K562 (cell line): ENCODE results near the gene KRTAP10-8. TPM values are rescaled to one million over a fixed set of nuclear protein-coding genes. Genes with fewer than 3 reads are reported as not detected.

Source experiments
- BRF1 ChIP-seq: IDR thresholded peaks from 3 replicates; pipeline ENCODE4 v1.6.1; 2011; ENCODE audit warnings: borderline replicate concordance, mild to moderate bottlenecking; ENCODE audit not compliant: insufficient read length; ENCODE audit errors: extremely low read depth
- ETV5 ChIP-seq: sonication (generic); formaldehyde crosslinking; IDR thresholded peaks from 2 replicates; pipeline ENCODE4 v1.4.0; 2020; ENCODE audit warnings: low read depth, mild to moderate bottlenecking, missing genetic modification reagents
- SNIP1 ChIP-seq: fragments of 450-650 bp; IDR thresholded peaks from 2 replicates; pipeline ENCODE4 v1.7.1; 2017; ENCODE audit warnings: low read depth, mild to moderate bottlenecking
- TSC22D4 ChIP-seq: fragments of 450-650 bp; IDR thresholded peaks from 2 replicates; pipeline ENCODE4 v1.6.1; 2016; ENCODE audit warnings: missing genetic modification characterization, missing biosample characterization, control low read depth
- XRCC5 ChIP-seq: fragments of 200-400 bp; formaldehyde crosslinking; IDR thresholded peaks from 2 replicates; pipeline ENCODE4 v1.6.1; 2017; ENCODE audit warnings: low read depth, mild to moderate bottlenecking, low read length
- polyA plus RNA-seq, 8 experiments: library from polyadenylated mRNA; depleted of rRNA in 4 of 8; stranded (reverse) in 5 of 8; unstranded in 3 of 8; fragments of >200 nt; fragmentation: Nextera tagmentation in 2 of 8; fragmentation: Illumina TruSeq in 1 of 8; extraction: Ambion mirVana in 2 of 8; extraction: Trizol in 1 of 8; gene quantifications; 2 replicates each; pipeline versions ENCODE4 v1.2.1 to v1.2.3, GENCODE V29; 2011 to 2014; ENCODE audit warnings: inconsistent platforms in 1 of 8, missing spikeins in 1 of 8
- total RNA-seq, 7 experiments: library from RNA; depleted of rRNA in 6 of 7; stranded (reverse); fragments of >200 nt in 6 of 7; fragmentation: Illumina TruSeq in 2 of 7; extraction: Trizol in 2 of 7; gene quantifications; 2 replicates each; pipeline versions ENCODE4 v1.2.1 to v1.2.3, GENCODE V29; 2011 to 2021; ENCODE audit warnings: low replicate concordance in 1 of 7
- TF ChIP-seq, protein P1 (sequence below): fragments of 200-600 bp; sonication (generic); IDR thresholded peaks from one replicate; pipeline ENCODE4 v1.6.1; 2012; ENCODE audit warnings: mild to moderate bottlenecking, low read depth, low read length, inconsistent platforms

Gene KRTAP10-8
- total and polyA plus RNA-seq, 9 of the 15 experiments (the other 6 are each of a cell fraction or from before 2014, with no cell fraction given) = not detected

DNA sequence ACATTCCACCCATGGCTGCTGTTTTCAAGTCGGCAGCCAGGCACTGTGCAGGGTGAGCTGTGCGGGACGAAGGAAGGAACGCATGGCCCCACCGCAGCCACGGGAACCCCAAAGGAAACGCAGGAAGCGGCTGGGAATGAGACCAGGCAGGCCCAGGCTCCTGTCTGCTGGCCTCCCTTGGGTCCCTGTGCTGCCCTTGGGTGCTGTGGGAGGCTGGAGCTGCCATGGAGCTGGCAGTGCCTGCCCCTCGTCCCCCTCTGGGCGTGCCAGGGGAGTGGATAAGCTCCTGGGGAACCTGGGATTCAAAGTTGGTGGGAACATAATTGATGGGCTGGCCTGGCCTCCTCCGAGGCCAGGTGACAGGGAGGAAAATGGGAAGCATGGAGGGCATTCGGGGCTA is 43.6 kb upstream of the KRTAP10-8 start (continued):
- TF ChIP-seq, protein P1, sequence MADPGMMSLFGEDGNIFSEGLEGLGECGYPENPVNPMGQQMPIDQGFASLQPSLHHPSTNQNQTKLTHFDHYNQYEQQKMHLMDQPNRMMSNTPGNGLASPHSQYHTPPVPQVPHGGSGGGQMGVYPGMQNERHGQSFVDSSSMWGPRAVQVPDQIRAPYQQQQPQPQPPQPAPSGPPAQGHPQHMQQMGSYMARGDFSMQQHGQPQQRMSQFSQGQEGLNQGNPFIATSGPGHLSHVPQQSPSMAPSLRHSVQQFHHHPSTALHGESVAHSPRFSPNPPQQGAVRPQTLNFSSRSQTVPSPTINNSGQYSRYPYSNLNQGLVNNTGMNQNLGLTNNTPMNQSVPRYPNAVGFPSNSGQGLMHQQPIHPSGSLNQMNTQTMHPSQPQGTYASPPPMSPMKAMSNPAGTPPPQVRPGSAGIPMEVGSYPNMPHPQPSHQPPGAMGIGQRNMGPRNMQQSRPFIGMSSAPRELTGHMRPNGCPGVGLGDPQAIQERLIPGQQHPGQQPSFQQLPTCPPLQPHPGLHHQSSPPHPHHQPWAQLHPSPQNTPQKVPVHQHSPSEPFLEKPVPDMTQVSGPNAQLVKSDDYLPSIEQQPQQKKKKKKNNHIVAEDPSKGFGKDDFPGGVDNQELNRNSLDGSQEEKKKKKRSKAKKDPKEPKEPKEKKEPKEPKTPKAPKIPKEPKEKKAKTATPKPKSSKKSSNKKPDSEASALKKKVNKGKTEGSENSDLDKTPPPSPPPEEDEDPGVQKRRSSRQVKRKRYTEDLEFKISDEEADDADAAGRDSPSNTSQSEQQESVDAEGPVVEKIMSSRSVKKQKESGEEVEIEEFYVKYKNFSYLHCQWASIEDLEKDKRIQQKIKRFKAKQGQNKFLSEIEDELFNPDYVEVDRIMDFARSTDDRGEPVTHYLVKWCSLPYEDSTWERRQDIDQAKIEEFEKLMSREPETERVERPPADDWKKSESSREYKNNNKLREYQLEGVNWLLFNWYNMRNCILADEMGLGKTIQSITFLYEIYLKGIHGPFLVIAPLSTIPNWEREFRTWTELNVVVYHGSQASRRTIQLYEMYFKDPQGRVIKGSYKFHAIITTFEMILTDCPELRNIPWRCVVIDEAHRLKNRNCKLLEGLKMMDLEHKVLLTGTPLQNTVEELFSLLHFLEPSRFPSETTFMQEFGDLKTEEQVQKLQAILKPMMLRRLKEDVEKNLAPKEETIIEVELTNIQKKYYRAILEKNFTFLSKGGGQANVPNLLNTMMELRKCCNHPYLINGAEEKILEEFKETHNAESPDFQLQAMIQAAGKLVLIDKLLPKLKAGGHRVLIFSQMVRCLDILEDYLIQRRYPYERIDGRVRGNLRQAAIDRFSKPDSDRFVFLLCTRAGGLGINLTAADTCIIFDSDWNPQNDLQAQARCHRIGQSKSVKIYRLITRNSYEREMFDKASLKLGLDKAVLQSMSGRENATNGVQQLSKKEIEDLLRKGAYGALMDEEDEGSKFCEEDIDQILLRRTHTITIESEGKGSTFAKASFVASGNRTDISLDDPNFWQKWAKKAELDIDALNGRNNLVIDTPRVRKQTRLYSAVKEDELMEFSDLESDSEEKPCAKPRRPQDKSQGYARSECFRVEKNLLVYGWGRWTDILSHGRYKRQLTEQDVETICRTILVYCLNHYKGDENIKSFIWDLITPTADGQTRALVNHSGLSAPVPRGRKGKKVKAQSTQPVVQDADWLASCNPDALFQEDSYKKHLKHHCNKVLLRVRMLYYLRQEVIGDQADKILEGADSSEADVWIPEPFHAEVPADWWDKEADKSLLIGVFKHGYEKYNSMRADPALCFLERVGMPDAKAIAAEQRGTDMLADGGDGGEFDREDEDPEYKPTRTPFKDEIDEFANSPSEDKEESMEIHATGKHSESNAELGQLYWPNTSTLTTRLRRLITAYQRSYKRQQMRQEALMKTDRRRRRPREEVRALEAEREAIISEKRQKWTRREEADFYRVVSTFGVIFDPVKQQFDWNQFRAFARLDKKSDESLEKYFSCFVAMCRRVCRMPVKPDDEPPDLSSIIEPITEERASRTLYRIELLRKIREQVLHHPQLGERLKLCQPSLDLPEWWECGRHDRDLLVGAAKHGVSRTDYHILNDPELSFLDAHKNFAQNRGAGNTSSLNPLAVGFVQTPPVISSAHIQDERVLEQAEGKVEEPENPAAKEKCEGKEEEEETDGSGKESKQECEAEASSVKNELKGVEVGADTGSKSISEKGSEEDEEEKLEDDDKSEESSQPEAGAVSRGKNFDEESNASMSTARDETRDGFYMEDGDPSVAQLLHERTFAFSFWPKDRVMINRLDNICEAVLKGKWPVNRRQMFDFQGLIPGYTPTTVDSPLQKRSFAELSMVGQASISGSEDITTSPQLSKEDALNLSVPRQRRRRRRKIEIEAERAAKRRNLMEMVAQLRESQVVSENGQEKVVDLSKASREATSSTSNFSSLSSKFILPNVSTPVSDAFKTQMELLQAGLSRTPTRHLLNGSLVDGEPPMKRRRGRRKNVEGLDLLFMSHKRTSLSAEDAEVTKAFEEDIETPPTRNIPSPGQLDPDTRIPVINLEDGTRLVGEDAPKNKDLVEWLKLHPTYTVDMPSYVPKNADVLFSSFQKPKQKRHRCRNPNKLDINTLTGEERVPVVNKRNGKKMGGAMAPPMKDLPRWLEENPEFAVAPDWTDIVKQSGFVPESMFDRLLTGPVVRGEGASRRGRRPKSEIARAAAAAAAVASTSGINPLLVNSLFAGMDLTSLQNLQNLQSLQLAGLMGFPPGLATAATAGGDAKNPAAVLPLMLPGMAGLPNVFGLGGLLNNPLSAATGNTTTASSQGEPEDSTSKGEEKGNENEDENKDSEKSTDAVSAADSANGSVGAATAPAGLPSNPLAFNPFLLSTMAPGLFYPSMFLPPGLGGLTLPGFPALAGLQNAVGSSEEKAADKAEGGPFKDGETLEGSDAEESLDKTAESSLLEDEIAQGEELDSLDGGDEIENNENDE = no peak
- TF ChIP-seq TSC22D4 (tag) (no peak), BRF1 (no peak), ETV5 (no peak), XRCC5 (no peak), SNIP1 (no peak)
